Mesothelial cell of epicardium (in vitro differentiated cells): ENCODE data around the gene CALML3. TPM values are rescaled to one million over a fixed set of nuclear protein-coding genes. Genes with fewer than 3 reads are reported as not detected.
A peak's percentile ranks its signal among the peaks of the same experiment; 100 is the strongest.

Experiments used
- DNase-seq, 2 experiments: peaks; one replicate each; pipeline ENCODE4 v3.0.0; 2021; ENCODE audit warnings: low spot score in 2 of 2; ENCODE audit not compliant: unreplicated experiment in 2 of 2
- H3K27ac Mint-ChIP-seq: 2 replicates; pipeline ENCODE4 v1.8.0; 2021; ENCODE audit warnings: mixed read lengths
- H3K27me3 Mint-ChIP-seq: 2 replicates; pipeline ENCODE4 v1.8.0; 2021; ENCODE audit warnings: low read depth, mixed read lengths
- H3K36me3 Mint-ChIP-seq: 2 replicates; pipeline ENCODE4 v1.8.0; 2021; ENCODE audit warnings: mixed read lengths
- H3K4me1 Mint-ChIP-seq: 2 replicates; pipeline ENCODE4 v1.8.0; 2021; ENCODE audit warnings: mixed read lengths
- H3K4me3 Mint-ChIP-seq: 2 replicates; pipeline ENCODE4 v1.8.0; 2021; ENCODE audit warnings: mild to moderate bottlenecking, moderate library complexity, mixed read lengths
- H3K9me3 Mint-ChIP-seq: 2 replicates; pipeline ENCODE4 v1.8.0; 2021; ENCODE audit warnings: mixed read lengths
- total RNA-seq: library from RNA; stranded (reverse); gene quantifications from 3 replicates; pipeline ENCODE4 v1.2.1, GENCODE V29; 2021
- TF ChIP-seq, protein P1 (sequence below): fragments of 200-600 bp; sonication (generic); IDR thresholded peaks from one replicate; pipeline ENCODE4 v1.5.0; 2021; ENCODE audit warnings: antibody characterized with exemption; ENCODE audit not compliant: unreplicated experiment

The CALML3 gene
- total RNA-seq, 1 donor from 2014 or later = 0.07 TPM

DNA sequence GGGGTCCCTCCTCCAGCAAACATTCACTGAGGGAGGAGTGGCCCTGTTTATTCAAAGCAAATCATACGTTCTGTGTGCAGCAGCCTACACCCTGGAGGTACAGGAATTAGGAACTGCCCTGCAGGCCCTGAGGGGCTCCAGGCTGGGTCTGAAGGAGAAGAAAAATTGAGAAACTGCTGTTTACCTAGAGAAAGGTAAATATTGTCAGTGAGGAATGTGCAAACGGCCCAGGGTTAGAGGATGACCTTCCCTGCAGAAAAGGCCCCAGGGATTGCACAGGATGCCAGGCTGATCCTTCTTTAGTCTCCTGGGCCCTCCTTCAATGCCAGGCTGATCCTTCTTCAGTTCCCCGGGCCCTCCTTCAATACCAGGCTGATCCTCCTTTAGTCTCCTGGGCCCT lies 31.1 kb upstream of the CALML3 start:
- H3K9me3 Mint-ChIP-seq = peaks cover 5% of the 10 kb centered on the region
- TF ChIP-seq, protein P1, sequence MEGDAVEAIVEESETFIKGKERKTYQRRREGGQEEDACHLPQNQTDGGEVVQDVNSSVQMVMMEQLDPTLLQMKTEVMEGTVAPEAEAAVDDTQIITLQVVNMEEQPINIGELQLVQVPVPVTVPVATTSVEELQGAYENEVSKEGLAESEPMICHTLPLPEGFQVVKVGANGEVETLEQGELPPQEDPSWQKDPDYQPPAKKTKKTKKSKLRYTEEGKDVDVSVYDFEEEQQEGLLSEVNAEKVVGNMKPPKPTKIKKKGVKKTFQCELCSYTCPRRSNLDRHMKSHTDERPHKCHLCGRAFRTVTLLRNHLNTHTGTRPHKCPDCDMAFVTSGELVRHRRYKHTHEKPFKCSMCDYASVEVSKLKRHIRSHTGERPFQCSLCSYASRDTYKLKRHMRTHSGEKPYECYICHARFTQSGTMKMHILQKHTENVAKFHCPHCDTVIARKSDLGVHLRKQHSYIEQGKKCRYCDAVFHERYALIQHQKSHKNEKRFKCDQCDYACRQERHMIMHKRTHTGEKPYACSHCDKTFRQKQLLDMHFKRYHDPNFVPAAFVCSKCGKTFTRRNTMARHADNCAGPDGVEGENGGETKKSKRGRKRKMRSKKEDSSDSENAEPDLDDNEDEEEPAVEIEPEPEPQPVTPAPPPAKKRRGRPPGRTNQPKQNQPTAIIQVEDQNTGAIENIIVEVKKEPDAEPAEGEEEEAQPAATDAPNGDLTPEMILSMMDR = no peak
- no peak for DNase-seq
- H3K4me3 Mint-ChIP-seq = no peak overlapping the region
- H3K27ac Mint-ChIP-seq = peak overlapping the region; percentile 70
- no peaks in the 10 kb centered on the region for H3K27me3 Mint-ChIP-seq
- H3K36me3 Mint-ChIP-seq = peaks cover 1% of the 10 kb centered on the region
- H3K4me1 Mint-ChIP-seq = peaks cover 19% of the 10 kb centered on the region

DNA sequence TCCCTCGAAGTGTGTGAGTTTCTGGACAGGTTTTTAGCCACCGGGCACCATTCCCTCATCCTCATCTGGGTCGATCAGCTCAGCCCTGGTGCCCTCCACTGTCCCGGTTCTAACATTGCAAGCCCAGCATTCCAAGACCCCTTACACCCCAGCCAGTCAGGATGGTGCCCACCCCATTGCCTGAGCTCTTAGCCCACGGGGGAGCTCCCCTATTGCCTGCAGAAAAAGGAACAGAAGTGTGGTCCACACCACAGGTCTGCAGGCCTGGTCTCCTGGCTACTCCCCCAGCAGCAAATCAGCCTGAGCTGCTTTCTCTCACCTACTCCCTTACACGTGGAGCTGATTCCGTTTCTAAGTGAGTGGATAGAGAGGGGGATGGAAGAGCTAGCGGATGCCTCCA lies 30.1 kb upstream of the CALML3 start:
- DNase-seq = no peak
- H3K4me3 Mint-ChIP-seq = no peak overlapping the region
- TF ChIP-seq, protein P1 = no peak
- no peak overlapping the region for H3K27ac Mint-ChIP-seq
- no peaks in the 10 kb centered on the region for H3K27me3 Mint-ChIP-seq
- H3K4me1 Mint-ChIP-seq = peaks cover 19% of the 10 kb centered on the region
- peaks cover 1% of the 10 kb centered on the region for H3K36me3 Mint-ChIP-seq
- peaks cover 5% of the 10 kb centered on the region for H3K9me3 Mint-ChIP-seq

DNA sequence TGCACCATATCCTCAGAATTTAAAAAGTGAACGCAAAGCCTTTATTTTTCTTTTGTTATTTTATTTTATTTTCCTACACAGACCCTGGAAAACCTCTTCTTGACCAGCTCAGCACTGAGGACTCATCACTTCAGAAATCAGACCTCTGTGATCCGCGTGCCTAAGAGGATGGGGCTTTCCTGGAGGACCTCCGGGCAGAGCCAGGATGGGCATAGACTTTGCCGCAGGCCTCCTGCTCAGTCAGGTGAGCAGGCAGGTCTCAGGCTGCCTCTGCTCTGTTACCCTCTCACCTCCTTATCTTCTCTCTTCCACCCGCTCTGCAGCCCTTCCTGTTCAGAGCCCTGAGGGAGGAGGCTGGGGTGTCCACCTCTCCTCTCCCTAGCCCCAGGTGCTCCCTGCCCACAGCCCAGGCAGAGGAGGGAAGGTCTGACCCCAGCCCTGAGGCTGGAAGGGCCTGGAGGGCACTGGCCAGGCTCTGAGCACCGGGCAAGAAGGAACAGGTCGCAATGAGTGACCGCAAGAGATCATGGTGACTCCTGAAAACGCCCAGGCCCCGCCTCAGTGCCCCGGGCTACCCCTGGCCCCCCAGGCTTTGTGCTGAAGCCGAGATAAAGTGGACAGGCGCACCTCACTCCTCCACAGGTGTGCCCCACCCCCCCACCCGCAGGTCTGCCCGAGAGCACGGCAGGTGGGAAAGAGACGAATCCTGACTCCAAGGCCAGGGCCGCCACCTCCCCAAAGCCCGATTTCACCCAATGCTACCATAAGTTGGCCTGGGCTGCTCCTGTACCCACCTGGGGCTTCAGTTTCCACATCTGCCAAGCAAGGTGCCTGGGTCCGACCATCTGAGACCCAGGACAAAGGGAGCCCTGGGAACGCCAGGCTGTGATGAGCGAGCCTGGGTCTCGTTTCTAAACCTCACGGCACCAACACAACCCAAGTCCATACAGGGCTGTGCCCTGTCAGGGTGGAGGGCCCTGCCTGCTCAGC lies 28.2 kb upstream of the CALML3 start:
- no peak for DNase-seq
- H3K36me3 Mint-ChIP-seq = peaks cover 1% of the 10 kb centered on the region
- H3K27ac Mint-ChIP-seq = no peak overlapping the region
- H3K27me3 Mint-ChIP-seq = no peaks in the 10 kb centered on the region
- no peak overlapping the region for H3K4me3 Mint-ChIP-seq
- H3K9me3 Mint-ChIP-seq = peaks cover 5% of the 10 kb centered on the region
- TF ChIP-seq, protein P1 = no peak
- peaks cover 32% of the 10 kb centered on the region for H3K4me1 Mint-ChIP-seq

DNA sequence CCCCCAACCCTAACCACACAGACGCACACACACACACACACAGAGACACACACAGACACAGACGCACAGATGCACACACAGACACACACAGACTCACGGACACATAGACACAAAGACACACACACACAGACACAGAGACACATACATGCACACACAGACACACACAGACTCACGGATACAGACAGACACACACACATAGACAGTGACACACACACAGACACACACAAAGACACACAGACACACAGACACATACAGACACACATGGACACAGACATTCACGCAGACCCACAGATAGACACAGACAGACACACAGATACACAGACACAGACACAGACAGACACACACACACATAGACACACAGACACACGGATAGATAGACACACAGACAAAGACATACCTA lies 27.5 kb upstream of the CALML3 start:
- no peak overlapping the region for H3K27ac Mint-ChIP-seq
- no peak for DNase-seq
- no peak overlapping the region for H3K4me3 Mint-ChIP-seq
- no peaks in the 10 kb centered on the region for H3K27me3 Mint-ChIP-seq
- H3K9me3 Mint-ChIP-seq = peaks cover under 1% of the 10 kb centered on the region
- TF ChIP-seq, protein P1 = no peak
- peaks cover 40% of the 10 kb centered on the region for H3K4me1 Mint-ChIP-seq
- H3K36me3 Mint-ChIP-seq = peaks cover 1% of the 10 kb centered on the region

DNA sequence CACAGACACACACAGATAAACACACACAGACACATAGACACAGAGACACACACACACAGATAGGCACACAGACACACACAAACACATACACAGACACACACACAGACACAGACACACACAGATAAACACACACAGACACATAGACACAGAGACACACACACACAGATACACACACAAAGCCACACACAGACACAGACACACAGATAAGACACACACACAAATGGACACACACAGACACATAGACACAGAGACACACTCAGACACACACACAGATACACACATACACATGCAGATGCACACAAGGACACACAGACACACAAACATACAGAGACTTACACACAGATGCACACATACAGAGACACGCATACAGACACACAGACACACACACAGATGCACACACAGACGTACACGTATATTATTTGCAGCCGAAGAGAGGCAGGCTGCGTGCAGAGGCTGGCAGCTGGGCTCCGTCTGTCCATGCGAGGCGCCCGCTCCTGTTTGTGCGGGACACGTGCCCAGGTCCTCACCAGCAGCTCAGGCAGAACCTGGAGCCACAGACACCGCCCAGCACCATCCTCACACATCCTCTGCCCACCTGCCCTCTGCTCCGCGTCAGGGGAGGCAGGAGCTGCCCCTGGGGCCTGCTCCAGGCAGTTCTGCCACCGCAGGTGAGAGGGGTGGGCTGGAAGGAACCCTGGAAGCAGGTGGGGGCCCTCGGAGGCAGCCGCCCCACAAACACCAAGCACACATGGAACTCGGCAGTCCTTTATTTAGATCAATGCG lies 26.6 kb upstream of the CALML3 start:
- DNase-seq = no peak
- Mint-ChIP-seq H3K36me3 (no peaks in the 10 kb centered on the region), H3K4me1 (peaks cover 44% of the 10 kb centered on the region), H3K27me3 (no peaks in the 10 kb centered on the region), H3K9me3 (no peaks in the 10 kb centered on the region), H3K27ac (no peak overlapping the region), H3K4me3 (no peak overlapping the region)
- TF ChIP-seq, protein P1 = no peak
